ENCODE data around the gene CEP104.

GRCh38 chr1:3783651-3784474, 73.1 kb downstream of the CEP104 start:
- TF ChIP-seq, protein P1, sequence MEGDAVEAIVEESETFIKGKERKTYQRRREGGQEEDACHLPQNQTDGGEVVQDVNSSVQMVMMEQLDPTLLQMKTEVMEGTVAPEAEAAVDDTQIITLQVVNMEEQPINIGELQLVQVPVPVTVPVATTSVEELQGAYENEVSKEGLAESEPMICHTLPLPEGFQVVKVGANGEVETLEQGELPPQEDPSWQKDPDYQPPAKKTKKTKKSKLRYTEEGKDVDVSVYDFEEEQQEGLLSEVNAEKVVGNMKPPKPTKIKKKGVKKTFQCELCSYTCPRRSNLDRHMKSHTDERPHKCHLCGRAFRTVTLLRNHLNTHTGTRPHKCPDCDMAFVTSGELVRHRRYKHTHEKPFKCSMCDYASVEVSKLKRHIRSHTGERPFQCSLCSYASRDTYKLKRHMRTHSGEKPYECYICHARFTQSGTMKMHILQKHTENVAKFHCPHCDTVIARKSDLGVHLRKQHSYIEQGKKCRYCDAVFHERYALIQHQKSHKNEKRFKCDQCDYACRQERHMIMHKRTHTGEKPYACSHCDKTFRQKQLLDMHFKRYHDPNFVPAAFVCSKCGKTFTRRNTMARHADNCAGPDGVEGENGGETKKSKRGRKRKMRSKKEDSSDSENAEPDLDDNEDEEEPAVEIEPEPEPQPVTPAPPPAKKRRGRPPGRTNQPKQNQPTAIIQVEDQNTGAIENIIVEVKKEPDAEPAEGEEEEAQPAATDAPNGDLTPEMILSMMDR (IDR thresholded peaks at IDR 0.05): no peak
- TF ChIP-seq POLR2AphosphoS5 (IDR thresholded peaks at IDR 0.05; ENCODE audit: low read depth, low read length) (no peak), GATA2 (CRISPR knock-in tag; IDR thresholded peaks at IDR 0.05) (no peak), TAF1 (IDR thresholded peaks at IDR 0.05; ENCODE audit: borderline replicate concordance, low read depth, low read length) (no peak)
- TF ChIP-seq, protein P2, sequence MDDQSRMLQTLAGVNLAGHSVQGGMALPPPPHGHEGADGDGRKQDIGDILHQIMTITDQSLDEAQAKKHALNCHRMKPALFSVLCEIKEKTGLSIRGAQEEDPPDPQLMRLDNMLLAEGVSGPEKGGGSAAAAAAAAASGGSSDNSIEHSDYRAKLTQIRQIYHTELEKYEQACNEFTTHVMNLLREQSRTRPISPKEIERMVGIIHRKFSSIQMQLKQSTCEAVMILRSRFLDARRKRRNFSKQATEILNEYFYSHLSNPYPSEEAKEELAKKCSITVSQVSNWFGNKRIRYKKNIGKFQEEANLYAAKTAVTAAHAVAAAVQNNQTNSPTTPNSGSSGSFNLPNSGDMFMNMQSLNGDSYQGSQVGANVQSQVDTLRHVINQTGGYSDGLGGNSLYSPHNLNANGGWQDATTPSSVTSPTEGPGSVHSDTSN (IDR thresholded peaks at IDR 0.05): no peak

Data from SK-N-SH (cell line).